C4-2B (cell line): ENCODE measurements around the gene MCCC2.

ENCODE experiments used
- H3K27ac ChIP-seq: fragments of 450-650 bp; 2 replicates; pipeline ENCODE4 v1.5.1; 2017
- ZFX ChIP-seq: fragments of 450-650 bp; IDR thresholded peaks from 2 replicates; pipeline ENCODE4 v1.6.1; 2017
- TF ChIP-seq, protein P1 (sequence below): fragments of 450-650 bp; conservative IDR thresholded peaks from 2 replicates; pipeline ENCODE4 v1.5.1; 2017; ENCODE audit warnings: mild to moderate bottlenecking

Gene MCCC2

DNA sequence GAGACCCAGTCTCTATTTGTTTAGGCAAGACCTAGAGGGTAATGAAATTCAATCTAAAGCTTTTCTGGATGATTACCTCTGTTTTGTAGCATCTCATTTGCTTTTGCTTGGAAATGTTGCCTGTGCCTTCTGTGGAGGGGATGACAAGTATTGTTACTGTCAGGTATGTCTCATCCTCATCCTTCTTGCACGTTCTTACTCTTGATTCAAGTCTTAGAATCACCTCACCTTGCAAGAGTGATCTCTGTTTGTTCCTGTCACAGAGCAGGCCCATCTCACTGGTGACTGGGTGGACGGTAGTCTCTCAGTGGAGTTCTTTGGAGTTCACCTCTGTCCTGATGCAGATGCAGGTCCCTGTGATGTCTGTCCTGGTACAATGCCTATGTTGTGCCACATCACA, 33.5 kb downstream of the MCCC2 start:
- TF ChIP-seq, protein P1, sequence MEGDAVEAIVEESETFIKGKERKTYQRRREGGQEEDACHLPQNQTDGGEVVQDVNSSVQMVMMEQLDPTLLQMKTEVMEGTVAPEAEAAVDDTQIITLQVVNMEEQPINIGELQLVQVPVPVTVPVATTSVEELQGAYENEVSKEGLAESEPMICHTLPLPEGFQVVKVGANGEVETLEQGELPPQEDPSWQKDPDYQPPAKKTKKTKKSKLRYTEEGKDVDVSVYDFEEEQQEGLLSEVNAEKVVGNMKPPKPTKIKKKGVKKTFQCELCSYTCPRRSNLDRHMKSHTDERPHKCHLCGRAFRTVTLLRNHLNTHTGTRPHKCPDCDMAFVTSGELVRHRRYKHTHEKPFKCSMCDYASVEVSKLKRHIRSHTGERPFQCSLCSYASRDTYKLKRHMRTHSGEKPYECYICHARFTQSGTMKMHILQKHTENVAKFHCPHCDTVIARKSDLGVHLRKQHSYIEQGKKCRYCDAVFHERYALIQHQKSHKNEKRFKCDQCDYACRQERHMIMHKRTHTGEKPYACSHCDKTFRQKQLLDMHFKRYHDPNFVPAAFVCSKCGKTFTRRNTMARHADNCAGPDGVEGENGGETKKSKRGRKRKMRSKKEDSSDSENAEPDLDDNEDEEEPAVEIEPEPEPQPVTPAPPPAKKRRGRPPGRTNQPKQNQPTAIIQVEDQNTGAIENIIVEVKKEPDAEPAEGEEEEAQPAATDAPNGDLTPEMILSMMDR = no peak
- no peak for TF ChIP-seq ZFX
- no peak overlapping the region for H3K27ac ChIP-seq

DNA sequence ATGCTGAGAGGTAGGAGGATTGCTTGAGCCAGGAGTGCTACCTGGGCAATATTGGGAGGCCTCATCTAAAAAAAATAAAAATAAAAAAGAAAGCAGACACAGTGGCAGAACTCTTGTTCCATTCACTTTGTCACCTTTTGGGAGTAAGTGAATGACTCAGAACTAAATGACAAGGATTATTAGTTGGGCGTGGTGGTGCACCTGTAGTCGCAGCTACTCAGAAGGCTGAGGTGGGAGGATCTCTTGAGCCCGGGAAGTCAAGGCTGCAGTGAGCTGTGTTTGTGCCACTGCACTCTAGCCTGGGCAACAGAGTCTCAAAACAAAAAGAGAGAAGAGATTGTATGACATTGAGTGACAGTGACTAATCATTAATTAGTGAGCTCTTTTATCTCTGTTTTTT, 34.1 kb downstream of the MCCC2 start:
- H3K27ac ChIP-seq = no peak overlapping the region
- TF ChIP-seq ZFX = no peak

DNA sequence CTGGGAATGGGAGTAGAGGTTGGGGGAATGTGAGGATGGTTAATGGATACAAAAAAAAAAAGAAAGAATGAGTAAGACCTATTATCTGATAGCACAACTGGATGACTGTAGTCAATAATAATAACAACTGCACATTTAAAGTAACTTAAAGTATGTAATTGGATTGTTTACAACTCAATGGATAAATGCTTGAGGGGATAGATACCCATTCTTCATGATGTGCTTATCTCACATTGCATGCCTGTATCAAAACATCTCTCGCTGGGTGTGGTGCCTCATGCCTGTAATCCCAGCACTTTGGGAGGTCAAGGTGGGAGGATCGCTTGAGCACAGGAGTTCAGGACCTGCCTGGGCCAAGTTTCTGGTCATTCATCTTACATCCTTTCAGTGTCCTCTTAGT, 34.6 kb downstream of the MCCC2 start:
- TF ChIP-seq, protein P1 = no peak
- TF ChIP-seq ZFX = no peak
- no peak overlapping the region for H3K27ac ChIP-seq

DNA sequence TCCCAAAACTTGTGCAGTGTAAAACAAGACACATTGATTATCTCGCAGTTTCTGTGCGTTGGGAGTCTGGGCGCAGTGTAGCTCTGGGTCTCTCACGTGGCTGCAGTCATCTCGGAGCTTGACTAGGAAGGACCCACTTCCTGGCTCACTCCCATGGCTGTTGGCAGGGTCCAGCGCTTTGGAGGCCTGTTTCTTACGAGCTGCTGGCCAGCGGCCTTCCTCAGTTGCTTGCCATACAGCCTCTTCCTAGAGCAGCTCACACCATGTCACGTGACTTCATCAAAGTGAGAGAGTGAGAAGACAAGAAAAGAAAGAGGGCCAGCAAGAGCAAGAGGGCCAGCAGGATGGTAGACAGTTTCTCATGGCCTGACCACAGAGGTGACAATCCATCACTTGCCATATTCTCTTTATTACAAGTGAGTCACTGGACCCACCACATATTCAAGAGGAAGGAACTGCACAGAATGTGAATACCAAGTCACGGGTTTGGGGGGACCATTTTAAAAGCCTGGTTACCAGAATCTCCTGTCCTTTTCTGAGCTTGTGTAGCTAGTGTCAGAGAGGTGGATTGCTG, 36.2 kb downstream of the MCCC2 start:
- TF ChIP-seq, protein P1 = no peak
- TF ChIP-seq ZFX = no peak
- H3K27ac ChIP-seq = no peak overlapping the region; the same call in 1 of the 2 replicates

DNA sequence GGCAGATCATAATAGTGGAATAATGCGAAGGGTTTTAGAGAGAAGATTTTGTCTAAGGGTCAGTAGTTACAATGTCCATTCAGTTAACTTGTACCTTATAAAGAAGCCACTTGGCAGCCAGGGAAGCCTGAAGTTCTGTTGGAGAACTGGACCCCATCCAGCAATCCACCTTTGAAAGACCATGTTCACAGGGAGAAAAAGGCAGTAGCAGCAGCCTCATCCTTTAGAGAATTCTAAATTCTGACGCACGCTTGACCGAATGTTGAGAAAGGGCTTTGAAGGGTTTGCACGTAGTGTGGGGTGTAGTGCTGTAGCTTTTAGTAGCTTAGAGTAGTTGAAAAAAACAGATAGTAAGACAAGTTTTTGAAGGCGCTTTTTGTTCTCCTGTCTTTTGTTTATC, 42.8 kb downstream of the MCCC2 start:
- no peak for TF ChIP-seq ZFX
- TF ChIP-seq, protein P1 = no peak
- H3K27ac ChIP-seq = peak overlapping the region; percentile 67; the same call in 1 of the 2 replicates

DNA sequence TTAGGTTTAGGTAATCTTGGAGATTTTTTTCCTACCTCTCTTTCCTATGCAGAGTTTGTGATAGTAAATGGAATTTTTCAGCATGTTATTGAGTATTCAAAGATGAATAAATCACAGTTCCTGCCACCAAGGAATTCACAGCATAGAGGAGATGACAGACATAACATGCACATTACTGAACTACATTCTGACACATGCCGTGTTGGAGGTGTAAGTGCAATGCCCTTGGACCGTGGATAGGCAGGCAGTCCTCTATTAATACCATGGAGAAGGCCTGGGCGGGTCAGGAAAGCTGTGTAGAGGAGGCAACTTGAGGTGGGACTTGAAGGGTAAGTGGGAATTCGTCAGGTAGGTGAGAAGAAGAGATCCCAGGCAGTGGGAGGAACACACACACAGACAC, 43.9 kb downstream of the MCCC2 start:
- H3K27ac ChIP-seq = peak overlapping the region; percentile 100
- TF ChIP-seq, protein P1 = no peak
- no peak for TF ChIP-seq ZFX

DNA sequence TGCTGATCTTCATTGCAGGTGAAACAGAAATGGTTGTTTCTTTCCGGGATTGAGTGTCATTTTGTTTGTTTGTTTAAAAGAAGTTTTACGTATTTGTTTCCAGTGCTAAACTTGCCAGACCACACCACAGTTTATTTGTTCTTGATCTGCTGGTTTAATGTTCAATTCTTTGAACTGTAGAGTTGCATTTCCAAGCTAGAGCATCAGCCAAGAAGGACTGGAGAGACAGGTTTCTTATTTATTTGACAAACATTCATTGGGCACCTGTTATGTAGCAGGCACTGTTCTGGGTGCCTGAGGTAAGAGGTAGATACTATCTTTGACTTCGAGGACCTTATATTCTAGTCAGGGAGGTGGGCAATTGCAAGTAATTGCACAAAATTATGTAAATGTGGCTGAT, 45.0 kb downstream of the MCCC2 start:
- peak overlapping the region; percentile 100 for H3K27ac ChIP-seq
- TF ChIP-seq ZFX = no peak
- TF ChIP-seq, protein P1 = no peak
